ENCODE measurements around the gene ZNF80. TPM values are rescaled to one million over a fixed set of nuclear protein-coding genes. Genes with fewer than 3 reads are reported as not detected.

ZNF80 gene
- total RNA-seq, 4 donors from 2014 or later = not detected

DNA sequence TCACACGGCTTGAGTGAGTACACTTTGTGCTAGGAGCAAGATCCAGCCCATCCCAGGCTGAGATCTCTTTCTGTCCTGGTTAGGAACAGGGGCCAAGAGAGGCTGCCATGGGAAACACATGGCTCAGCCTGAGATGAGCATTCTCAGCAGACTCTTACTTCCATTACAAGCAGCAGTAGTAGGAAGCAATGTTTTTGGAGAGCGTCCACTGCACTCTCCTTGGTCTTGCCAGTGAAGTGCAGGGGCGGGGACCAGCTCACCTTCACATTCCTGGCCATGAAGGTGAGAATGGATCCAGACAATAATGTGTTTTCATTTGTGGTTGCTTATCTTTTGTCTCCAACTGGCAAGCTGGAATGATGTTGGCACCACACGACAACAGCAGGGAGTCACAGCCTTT lies 24.7 kb downstream of the ZNF80 start:
- peaks cover 0 to 15% (median 0%) of the 10 kb centered on the region in 3 donors for H3K4me1 ChIP-seq
- H3K4me3 ChIP-seq = no peak overlapping the region
- H3K27me3 ChIP-seq = no peaks in the 10 kb centered on the region
- no peaks in the 10 kb centered on the region for H3K36me3 ChIP-seq
- 78% methylated on average over 3 of the region's 4 CpGs; no CpG with 5 or more reads in 1 of the 2 donors for WGBS, 2 donors (ENCODE audit: low coverage in 1 of 2)
- no peak overlapping the region for H3K27ac ChIP-seq
- TF ChIP-seq POLR2AphosphoS5 (IDR thresholded peaks at IDR 0.05) (no peak), EP300 (IDR thresholded peaks at IDR 0.05) (no peak), POLR2A (IDR thresholded peaks at IDR 0.05) (no peak)
- TF ChIP-seq, protein P1, sequence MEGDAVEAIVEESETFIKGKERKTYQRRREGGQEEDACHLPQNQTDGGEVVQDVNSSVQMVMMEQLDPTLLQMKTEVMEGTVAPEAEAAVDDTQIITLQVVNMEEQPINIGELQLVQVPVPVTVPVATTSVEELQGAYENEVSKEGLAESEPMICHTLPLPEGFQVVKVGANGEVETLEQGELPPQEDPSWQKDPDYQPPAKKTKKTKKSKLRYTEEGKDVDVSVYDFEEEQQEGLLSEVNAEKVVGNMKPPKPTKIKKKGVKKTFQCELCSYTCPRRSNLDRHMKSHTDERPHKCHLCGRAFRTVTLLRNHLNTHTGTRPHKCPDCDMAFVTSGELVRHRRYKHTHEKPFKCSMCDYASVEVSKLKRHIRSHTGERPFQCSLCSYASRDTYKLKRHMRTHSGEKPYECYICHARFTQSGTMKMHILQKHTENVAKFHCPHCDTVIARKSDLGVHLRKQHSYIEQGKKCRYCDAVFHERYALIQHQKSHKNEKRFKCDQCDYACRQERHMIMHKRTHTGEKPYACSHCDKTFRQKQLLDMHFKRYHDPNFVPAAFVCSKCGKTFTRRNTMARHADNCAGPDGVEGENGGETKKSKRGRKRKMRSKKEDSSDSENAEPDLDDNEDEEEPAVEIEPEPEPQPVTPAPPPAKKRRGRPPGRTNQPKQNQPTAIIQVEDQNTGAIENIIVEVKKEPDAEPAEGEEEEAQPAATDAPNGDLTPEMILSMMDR (IDR thresholded peaks at IDR 0.05) = no peak
- ATAC-seq = no peak
- no peaks in the 10 kb centered on the region for H3K9me3 ChIP-seq

- TF ChIP-seq POLR2A (IDR thresholded peaks at IDR 0.05) (no peak), POLR2AphosphoS5 (IDR thresholded peaks at IDR 0.05) (no peak), EP300 (IDR thresholded peaks at IDR 0.05) (no peak)
- TF ChIP-seq, protein P1 (IDR thresholded peaks at IDR 0.05) = no peak
- Histone ChIP-seq H3K27ac (no peak overlapping the region), H3K27me3 (no peaks in the 10 kb centered on the region), H3K9me3 (no peaks in the 10 kb centered on the region), H3K4me3 (no peak overlapping the region), H3K36me3 (no peaks in the 10 kb centered on the region), H3K4me1 (no peaks in the 10 kb centered on the region)
- 81 to 84% methylated on average over 4 of the region's 4 CpGs for WGBS, 2 donors (ENCODE audit: low coverage in 1 of 2)
- ATAC-seq = no peak
These were observed 29.6 kb downstream of the ZNF80 start for GRCh38 chr3:114207768-114208167.

DNA sequence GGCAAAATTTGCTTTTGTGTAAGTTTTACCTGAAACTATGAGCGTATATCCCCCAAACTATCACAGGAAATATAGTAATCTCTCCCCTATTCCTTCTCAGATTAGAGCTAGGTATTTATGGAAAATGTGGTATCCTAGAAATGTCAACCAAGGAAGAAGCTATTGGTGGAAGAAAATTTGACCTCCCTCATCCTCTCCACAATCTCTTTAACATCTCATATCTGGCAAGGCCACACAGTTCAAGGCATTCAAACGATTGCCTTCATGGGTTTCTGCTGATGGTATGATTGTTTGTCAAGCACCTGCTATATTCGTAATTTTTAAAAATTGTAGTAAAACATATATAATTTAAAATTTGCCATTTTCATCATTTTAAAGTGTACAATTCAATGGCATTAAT lies 31.0 kb downstream of the ZNF80 start:
- Histone ChIP-seq H3K27ac (no peak overlapping the region), H3K4me1 (no peaks in the 10 kb centered on the region), H3K4me3 (no peak overlapping the region), H3K9me3 (no peaks in the 10 kb centered on the region), H3K27me3 (no peaks in the 10 kb centered on the region), H3K36me3 (no peaks in the 10 kb centered on the region)
- TF ChIP-seq, protein P1 (IDR thresholded peaks at IDR 0.05) = no peak
- TF ChIP-seq EP300 (IDR thresholded peaks at IDR 0.05) (no peak), POLR2AphosphoS5 (IDR thresholded peaks at IDR 0.05) (no peak), POLR2A (IDR thresholded peaks at IDR 0.05) (no peak)
- 81 to 97% methylated on average over 3 of the region's 3 CpGs for WGBS, 2 donors (ENCODE audit: low coverage in 1 of 2)
- ATAC-seq = no peak

- no peak overlapping the region for H3K27ac ChIP-seq
- TF ChIP-seq, protein P1 (IDR thresholded peaks at IDR 0.05) = no peak
- TF ChIP-seq EP300 (IDR thresholded peaks at IDR 0.05) = no peak
- no peak for TF ChIP-seq POLR2AphosphoS5 (IDR thresholded peaks at IDR 0.05)
- TF ChIP-seq POLR2A (IDR thresholded peaks at IDR 0.05) = no peak
- H3K36me3 ChIP-seq = no peaks in the 10 kb centered on the region
- H3K4me3 ChIP-seq = no peak overlapping the region
- WGBS, 2 donors (ENCODE audit: low coverage in 1 of 2) = 56 to 68% methylated on average over 2 of the region's 2 CpGs
- H3K27me3 ChIP-seq = no peaks in the 10 kb centered on the region
- ATAC-seq = no peak
- H3K4me1 ChIP-seq = no peaks in the 10 kb centered on the region
- no peaks in the 10 kb centered on the region for H3K9me3 ChIP-seq
These were observed 31.8 kb downstream of the ZNF80 start for GRCh38 chr3:114205541-114205940.

DNA sequence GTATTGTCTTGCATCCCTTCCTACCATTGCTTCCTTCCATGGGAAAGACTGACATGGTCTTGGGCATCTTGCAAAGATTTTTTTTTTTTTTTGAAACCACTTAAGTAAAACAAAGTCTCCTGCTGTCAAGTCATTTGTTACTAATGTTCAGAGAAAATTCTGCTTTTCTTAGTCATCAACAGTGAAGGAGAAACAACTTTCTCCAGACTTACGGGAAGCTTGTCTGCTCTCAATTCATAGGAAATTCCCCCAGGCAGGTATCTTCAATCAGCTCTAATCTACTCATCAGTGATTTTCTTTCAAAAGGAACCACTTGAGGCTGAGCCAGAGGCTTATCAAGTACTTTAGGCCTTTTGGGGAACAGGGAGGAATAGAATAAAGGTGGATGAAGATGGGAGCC lies 42.6 kb downstream of the ZNF80 start:
- 57 to 88% methylated on average over 1 of the region's 1 CpG for WGBS, 2 donors (ENCODE audit: low coverage in 1 of 2)
- no peaks in the 10 kb centered on the region for H3K9me3 ChIP-seq
- no peaks in the 10 kb centered on the region for H3K4me1 ChIP-seq
- no peak overlapping the region for H3K27ac ChIP-seq
- no peak for ATAC-seq
- no peaks in the 10 kb centered on the region for H3K36me3 ChIP-seq
- no peaks in the 10 kb centered on the region for H3K27me3 ChIP-seq
- no peak overlapping the region for H3K4me3 ChIP-seq
- no peak for TF ChIP-seq POLR2AphosphoS5 (IDR thresholded peaks at IDR 0.05)
- TF ChIP-seq EP300 (IDR thresholded peaks at IDR 0.05) = no peak
- TF ChIP-seq POLR2A (IDR thresholded peaks at IDR 0.05) = no peak
- TF ChIP-seq, protein P1 (IDR thresholded peaks at IDR 0.05) = no peak
